Coronary artery (tissue), 2 donors: ENCODE results near the gene NPPB.

Source experiments
- DNase-seq: peaks from one replicate; pipeline ENCODE4 v3.0.0-alpha.2; 2017; ENCODE audit warnings: low spot score
- H3K27ac ChIP-seq, 2 donors: fragments of 200-600 bp; sonication (generic); one replicate each; pipeline ENCODE4 v1.5.1; 2016 to 2019
- H3K4me3 ChIP-seq: fragments of 200-600 bp; sonication (generic); 2 replicates; pipeline ENCODE4 v1.5.1; 2016; ENCODE audit warnings: mild to moderate bottlenecking, moderate library complexity
- TF ChIP-seq, protein P1 (sequence below): fragments of 200-600 bp; sonication (generic); IDR thresholded peaks from one replicate; pipeline ENCODE4 v1.5.1; 2019; ENCODE audit warnings: antibody characterized with exemption

Gene NPPB

DNA sequence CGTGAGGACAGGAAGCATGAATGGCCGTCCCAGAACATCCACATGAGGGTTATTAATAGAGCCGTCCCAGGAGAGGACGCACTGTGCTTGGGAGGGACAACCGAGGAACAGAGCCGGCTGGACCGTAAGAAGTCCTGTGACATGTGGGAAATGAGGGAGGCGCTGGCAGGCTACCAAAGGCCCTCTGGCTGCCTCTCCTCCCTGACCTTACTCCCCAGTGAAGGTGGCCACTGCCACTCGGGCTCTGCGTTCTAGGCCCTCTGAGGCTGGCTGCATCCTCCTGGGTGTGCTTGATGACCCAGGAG, 15.5 kb upstream of the NPPB start:
- Histone ChIP-seq H3K4me3 (no peak overlapping the region), H3K27ac (no peak overlapping the region)
- no peak for DNase-seq
- TF ChIP-seq, protein P1, sequence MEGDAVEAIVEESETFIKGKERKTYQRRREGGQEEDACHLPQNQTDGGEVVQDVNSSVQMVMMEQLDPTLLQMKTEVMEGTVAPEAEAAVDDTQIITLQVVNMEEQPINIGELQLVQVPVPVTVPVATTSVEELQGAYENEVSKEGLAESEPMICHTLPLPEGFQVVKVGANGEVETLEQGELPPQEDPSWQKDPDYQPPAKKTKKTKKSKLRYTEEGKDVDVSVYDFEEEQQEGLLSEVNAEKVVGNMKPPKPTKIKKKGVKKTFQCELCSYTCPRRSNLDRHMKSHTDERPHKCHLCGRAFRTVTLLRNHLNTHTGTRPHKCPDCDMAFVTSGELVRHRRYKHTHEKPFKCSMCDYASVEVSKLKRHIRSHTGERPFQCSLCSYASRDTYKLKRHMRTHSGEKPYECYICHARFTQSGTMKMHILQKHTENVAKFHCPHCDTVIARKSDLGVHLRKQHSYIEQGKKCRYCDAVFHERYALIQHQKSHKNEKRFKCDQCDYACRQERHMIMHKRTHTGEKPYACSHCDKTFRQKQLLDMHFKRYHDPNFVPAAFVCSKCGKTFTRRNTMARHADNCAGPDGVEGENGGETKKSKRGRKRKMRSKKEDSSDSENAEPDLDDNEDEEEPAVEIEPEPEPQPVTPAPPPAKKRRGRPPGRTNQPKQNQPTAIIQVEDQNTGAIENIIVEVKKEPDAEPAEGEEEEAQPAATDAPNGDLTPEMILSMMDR = no peak

DNA sequence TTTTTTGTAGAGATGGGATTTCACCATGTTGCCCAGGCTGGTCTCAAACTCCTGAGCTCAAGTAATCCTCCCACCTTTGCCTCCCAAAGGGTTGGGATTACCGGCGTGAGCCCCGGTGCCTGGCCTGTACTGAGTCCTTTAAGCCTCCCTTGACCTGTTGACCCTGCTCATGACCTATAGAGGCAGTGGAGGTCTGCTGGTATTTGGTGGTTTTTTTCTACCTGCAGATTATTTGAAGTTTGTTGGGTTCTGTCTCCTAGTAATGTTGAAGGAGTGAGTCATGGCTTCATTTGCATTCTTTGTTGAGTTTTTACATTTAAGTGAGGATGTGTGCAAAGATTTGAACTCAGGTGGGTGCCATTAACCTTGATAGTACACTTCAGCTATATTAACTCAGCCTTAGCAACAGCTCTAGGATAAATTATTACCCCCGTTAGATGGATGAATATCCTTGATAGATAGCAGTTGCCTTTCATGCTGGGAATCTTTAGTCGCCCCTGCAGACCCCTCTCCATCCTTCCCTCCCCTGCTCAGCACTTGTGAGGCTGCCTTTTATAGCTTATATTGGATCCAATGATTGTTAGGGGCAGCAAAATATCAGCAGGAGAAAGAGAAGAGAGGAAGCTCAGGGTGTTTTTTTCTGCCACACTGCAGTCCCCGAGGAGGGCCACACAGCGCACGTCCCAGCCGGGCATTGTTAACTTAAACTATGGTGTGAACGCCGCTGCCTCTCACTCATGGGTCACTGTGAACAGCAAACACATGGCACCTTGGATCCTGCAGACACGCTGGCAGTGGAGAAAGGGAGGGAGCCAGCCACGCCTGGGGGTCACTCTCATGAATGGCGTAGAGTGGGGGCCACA, 14.9 kb upstream of the NPPB start:
- TF ChIP-seq, protein P1 = no peak
- DNase-seq = no peak
- Histone ChIP-seq H3K4me3 (no peak overlapping the region), H3K27ac (no peak overlapping the region)

DNA sequence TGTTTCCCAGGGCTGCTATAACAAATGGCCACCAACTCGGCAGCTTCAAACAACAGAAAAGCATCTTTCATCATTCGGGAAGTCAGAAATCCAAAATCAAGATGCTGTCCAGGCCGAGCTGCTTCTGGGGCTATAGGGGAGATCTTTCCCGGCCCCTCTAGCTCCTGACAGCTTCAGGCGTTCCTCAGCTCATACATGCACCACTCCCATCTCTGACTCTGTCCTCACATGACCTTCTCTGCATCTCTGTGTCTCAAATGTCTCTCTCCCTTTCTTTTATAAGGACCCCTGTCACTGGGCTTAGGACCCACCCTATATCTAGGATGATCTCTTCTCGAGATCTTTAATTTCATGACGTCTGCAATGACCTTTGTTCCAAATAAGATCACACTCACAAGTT, 13.8 kb upstream of the NPPB start:
- TF ChIP-seq, protein P1 = no peak
- Histone ChIP-seq H3K27ac (no peak overlapping the region), H3K4me3 (no peak overlapping the region)
- no peak for DNase-seq

DNA sequence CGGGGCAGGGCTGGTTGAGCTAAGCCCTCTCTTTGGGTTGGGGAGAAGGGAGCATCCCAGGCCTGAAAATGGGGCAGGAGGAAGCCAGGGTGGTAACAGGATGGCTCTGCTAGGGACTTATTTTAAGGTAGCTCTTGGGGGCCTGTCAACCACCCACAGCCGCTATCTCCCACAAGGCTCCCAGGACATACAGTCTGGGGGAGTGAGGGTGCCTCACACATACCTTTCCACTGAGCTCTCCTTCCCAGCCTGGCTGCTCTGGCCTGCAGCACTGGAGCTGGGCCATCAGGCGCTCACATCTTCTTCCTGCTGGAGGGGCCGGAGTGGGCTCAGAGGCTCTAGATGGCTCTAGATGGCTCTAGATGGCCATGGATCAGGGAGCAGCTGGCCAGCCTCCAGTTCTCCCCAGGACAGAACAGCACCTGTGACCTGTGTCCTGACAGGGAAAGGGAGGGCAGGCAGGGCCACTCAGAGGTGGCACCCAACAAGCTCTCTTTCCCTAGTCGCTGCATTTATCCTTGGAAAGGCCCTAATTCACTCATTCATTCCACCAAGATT, 11.0 kb upstream of the NPPB start:
- TF ChIP-seq, protein P1 = no peak
- DNase-seq = no peak
- Histone ChIP-seq H3K27ac (no peak overlapping the region), H3K4me3 (no peak overlapping the region)

DNA sequence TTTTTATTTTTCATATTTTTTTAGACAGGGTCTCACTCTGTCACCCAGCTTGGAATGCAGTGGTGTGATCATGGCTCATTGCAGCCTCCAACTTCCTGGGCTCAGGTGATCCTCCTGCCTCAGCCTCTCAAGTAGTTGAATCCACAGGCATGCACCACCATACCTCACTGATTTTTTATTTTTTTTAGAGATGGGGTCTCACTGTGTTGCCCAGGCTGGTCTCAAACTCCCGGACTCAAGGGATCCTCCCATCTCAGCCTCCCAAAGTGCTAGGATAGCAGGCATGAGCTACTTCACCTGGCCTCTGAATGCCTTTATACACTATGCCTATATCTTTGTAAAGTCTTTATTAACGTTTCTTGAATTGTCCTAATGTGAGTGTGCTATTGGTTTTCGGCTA, 10.4 kb upstream of the NPPB start:
- TF ChIP-seq, protein P1 = no peak
- DNase-seq = no peak
- Histone ChIP-seq H3K27ac (no peak overlapping the region), H3K4me3 (no peak overlapping the region)

DNA sequence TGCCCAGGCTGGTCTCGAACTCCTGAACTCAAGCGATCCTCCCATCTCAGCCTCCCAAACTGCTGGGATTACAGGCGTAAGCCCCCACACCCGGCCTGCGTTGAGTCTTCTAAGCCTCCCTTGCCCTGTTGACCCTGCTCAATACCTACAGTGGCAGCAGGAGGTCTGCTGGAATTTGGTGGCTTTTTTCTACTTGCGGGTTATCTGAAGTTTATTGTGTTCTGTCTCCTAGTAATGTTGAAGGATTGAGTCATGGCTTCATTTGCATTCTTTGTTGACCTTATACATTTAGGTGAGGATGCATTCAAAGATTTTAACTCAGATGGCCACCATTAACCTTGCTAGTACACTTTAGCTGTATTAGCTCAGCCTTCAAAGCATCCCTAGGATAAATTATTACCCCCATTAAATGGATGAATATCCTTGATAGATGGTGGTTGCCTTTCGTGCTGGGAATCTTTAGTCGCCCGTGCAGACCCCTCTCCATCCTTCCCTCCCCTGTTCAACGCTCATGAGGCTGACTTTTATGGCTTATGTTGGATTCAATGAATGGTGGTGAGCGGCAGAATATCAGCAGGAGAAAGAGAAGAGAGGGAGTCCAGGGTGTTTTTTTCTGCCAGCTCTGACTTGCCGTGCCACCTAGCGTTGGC, 9.7 kb upstream of the NPPB start:
- TF ChIP-seq, protein P1 = no peak
- H3K27ac ChIP-seq = no peak overlapping the region
- H3K4me3 ChIP-seq = no peak overlapping the region
- no peak for DNase-seq

DNA sequence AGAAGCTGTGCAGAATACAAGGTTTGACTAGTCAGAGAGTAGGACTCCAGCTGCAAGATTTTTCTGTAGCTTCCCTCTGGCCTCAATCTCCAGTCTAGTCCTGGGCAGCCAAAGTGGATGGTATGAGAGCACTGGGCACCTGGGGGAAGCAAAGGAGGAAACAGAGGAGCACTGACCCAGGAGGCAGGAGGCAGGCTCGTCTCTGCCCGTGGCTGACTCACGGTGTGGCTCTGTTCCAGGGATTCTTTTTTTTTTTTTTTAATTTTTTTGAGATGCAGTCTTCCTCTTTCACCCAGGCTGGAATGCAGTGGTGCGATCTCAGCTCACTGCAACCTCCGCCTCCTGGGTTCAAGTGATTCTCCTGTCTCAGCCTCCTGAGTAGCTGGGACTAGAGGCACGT, 4.1 kb upstream of the NPPB start:
- TF ChIP-seq, protein P1 = no peak
- DNase-seq = no peak

More for the DNA sequence above, 4.1 kb upstream of the NPPB start:
- Histone ChIP-seq H3K4me3 (no peak overlapping the region), H3K27ac (no peak overlapping the region)
